ENCODE results near the gene FLT4.

- no peak for TF ChIP-seq CTCF (IDR thresholded peaks at IDR 0.05)
- no peak for TF ChIP-seq POLR2A (IDR thresholded peaks at IDR 0.05)
Observed at GRCh38 chr5:180684623-180685161, 35.3 kb upstream of the FLT4 start.
